HG03521 (cell line): ENCODE measurements around the gene SMAD5.

Experiments
- ATAC-seq: cut with Tn5 transposase; IDR thresholded peaks from one replicate; pipeline ENCODE4 v1.9.1; 2021; ENCODE audit warnings: mild to moderate bottlenecking, moderate library complexity; ENCODE audit not compliant: unreplicated experiment

SMAD5 gene

DNA sequence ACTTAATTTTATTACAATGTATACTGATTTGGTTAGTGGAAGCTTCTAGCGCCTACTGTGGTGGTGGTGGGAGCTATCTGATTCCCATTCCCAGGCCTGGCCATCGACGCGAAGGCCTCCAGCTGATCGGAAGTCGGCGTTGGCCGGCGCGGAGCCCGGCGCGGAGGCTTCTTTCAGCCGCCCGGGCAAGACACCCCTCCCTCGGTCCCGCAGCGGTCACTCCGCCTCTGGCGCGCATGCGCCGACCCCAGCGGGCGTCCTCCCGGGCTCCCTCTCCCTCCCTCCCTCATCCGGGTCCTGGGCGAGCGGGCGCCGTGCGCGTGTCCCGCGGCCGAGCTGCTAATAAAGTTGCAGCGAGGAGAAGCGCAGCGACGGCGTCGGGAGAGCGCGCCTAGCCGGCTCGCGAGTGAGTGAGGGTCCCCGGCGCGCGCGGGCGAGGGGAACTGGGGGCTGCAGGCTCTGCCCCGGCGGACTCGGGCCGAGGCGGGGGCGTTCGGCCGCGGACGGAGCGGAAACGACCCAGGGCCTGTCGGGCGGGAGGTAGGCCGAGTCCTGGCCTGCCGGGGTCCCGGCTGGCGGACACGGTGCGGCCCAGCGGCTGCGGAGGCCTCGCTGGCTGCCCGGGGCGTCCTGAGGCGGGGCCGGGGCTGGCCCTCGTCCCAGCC, at the start of gene SMAD5:
Gene SMAD5 (plus strand): TSS at position 289 of the 665 bp plus-strand sequence. CDS start 20,916 bp downstream, outside the sequence.
- ATAC-seq: peak; percentile 92

DNA sequence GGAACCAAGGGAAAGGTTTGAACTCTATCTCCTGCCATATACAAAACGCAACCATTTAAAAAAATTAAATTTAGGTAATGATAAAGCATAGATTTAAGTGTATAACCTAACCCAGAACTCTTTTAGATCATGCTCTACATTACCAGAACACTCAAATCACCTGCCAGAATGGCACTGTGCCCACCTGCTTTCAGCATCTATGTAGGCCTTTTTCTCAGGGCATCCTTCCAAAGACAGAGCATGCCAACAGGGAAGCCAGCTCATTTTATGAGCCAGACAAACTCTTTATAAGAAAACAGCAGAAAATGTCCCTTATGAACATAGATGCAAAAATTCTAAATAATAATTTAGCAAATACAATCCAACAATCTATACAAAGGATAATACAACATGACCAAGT, 47.9 kb upstream of the SMAD5 start:
- no peak for ATAC-seq

DNA sequence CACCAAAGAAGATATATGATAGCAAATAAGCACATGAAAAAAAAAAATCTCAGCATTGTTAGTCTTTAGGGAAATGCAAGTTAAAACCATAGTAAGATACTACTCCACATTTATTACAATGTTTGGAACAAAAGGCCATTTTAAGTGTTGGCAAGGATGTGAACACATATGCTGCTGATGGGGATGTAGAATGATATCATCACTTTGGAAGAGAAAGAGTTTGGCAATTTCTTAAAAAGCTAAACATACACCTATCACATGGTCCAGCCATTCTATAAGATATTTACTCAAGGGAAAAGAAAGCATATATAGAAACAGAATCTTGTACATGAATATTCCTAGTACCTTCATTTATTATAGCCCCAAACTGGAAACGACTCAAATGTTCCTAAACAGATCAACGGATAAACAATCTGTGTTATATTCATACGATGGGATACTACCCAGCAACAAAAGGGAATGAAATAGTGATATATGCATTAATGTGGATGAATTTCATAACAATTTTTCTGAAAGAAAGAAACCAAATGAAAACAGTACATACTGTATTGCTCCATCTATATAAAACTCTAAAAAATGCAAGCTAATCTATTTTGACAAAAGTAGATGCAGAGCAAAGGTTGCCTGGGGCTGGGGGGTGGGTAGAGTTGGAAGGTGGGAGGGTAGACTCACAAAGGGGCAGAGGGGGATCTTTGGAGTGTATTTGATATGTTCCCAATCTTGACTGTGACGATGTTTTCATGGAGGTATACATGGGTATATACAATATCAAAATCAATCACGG, 45.7 kb upstream of the SMAD5 start:
- ATAC-seq: no peak

- ATAC-seq: no peak
These were observed 44.4 kb upstream of the SMAD5 start for GRCh38 chr5:136087961-136088871.

DNA sequence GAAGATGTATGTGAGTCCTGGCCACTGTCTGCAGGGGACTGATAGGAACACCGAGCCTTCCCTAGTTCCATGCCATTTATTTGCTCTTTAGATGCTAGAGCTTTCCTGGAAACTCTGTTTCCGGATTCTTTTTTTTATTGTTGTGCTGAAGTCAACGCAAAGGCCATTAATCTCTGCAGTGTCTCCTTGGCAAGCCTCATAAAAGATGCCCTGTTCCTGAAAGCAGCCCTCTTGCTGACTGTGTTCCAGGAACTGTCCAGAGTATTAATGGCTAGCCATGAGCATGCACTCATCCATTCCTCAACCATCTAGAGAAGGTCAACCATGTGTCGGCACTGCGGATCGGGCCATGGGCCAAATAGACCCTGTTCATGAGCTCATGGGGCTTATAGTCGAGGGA, 42.9 kb upstream of the SMAD5 start:
- no peak for ATAC-seq

DNA sequence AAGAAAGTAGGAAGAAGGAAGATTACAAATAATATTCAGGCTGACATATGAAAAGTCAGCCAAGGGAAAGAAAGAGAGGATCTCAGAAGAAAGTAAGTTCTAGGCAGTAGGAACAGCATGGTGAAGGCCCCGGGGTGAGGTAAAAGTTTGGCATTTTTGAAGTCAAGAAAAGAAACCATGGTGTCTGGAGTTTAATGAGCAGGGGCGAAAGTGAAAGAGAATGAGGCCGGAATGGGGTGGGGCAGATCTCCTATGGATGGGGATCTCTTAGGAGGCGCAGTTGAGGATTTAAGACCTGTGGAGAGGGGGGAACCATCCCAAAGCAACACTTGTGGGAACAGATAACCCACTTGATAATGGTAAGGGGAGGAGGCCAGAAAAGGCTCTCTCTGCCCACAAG, 42.3 kb upstream of the SMAD5 start:
- no peak for ATAC-seq

DNA sequence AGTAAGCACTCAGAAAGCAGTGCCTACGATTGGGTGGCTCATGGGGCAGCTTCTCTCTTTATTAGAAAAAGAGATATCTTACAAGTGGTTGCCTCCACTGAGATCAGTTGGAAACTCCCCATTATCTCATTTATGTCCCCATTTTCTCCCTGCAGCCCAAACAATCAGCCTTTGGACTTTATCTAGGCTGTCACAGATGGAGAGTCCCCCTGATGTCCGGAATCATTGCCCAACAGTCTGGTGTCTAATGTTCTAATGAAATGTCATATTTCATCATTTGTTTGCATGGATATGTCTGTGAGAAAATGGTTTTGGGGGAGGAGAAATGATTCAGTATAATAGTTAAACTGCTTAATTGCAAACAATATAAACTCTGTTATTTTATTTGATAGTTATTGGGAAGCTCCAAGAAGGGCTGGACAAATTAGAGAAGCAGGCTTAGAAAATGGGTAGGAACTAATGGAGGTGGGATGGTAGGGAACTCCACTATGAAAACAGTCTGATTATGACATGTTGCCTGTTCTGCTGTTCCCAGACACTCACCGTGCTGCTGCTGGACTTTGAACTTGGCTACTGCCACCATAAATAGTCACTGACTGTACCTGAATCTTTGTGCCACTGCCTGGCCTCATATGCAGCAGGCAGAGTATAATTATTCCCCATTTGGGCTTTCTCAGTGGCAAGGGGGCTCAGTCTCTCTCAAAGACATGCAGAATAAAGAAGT, 38.3 kb upstream of the SMAD5 start:
- no peak for ATAC-seq

GRCh38 chr5:136094913-136095641, 37.6 kb upstream of the SMAD5 start:
- ATAC-seq: no peak

GRCh38 chr5:136098176-136098575, 34.5 kb upstream of the SMAD5 start:
- ATAC-seq: no peak

DNA sequence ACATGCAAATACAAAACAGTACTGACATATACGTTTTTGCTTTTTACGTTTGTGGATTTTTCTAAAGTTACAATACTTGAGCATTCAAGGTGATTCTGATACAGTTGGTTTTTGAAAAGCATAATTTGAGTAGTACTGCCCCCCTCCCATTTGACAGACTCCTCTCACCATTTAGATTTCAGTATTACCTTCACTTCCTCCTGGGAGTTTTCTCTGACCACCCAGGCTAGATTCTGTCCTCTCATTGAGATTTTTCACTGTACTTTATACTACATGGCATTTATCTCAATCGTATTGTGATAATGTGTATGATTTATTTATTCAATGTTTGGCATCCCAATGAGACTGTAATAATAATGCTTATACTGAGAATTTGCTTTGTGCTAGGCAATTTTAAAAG, 32.8 kb upstream of the SMAD5 start:
- no peak for ATAC-seq

DNA sequence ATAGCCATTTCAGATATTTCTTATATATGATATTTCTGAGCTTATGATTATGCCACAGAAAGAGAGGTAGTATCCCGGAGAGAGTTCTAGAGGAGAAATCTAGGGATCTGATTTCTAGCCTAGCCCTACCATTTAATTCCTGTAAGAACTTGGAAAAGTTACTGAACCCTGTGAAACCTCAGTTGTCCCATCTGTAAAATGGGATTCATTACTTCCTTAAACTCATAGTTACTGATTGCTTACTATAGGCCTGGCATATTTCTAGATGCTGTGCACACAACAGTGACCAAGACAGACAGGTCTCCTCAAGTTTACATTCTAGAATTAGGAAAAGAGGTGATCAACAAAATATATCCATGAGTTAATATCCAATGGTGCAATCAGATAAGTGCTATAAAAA, 30.8 kb upstream of the SMAD5 start:
- no peak for ATAC-seq

DNA sequence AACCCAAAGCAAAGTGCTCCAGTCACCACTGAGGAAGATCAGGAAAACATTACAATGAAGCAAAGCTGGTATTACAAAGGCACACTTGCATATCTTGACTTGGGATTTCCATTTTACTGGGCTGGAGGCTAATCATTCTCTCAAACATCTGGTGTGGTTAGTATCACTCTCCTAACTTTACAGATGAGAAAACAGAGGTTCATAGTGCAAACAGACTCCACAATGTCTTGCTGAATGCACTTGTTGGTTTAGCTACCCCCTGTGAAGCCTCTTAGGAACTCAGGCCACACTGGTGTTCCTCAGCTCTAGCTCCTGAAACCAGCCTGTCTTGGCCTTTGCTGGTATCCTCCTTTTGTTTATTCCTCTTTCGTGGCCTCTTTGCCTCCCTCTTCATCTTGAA, 29.5 kb upstream of the SMAD5 start:
- peak; percentile 61 for ATAC-seq

DNA sequence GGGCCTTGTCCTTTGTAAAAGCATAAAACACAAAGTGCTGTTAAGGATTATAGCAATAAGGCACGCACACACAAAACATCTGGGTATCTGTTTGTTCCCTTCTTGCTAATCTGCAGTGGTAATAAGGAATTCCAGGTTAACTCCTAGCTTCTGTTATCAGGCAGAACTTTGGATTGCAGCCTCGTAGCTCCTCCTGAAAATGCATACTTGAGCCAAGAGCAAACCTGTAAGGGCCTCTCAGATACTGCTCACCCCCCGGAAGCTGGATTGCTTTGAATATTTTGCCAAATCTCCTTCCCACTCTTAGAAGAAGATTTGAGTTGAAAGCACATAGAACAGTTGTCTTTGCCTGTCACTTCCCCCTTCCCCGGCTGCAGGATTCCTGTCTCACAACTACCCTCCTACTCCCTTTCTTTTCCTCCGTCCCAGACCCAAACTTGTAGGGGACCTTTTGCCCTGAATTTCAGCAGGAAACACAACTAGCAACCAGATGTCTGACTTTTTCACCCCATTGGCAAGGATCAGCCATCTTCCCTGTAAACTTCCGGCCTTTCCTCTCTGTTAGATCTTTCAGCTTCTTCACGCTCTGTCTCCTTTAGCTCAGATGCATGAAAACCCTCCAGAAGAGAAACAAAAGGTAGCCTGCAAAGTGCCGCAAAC, 28.2 kb upstream of the SMAD5 start:
- no peak for ATAC-seq

- ATAC-seq: no peak
These were observed 26.2 kb upstream of the SMAD5 start for GRCh38 chr5:136106351-136107031.

- ATAC-seq: no peak
These were observed 24.4 kb upstream of the SMAD5 start for GRCh38 chr5:136108180-136108611.

DNA sequence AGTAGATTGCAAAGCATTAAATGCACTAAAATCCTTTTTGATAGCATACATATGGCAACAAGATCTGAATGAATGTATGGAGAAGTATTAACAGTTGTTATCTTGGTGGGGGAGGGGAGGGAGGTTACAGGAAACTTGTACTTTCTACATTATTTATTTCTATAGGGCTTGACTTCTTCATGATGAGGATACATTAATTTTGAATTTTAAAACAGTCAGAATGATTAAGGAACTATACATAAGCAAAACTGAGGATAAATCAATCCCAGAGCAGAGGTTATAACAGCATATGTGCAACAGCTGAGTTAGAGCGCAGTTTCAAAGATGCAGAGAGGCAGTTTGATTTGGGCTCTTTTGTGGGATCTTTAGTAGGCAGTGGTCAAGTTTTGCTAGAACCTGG, 23.9 kb upstream of the SMAD5 start:
- no peak for ATAC-seq

DNA sequence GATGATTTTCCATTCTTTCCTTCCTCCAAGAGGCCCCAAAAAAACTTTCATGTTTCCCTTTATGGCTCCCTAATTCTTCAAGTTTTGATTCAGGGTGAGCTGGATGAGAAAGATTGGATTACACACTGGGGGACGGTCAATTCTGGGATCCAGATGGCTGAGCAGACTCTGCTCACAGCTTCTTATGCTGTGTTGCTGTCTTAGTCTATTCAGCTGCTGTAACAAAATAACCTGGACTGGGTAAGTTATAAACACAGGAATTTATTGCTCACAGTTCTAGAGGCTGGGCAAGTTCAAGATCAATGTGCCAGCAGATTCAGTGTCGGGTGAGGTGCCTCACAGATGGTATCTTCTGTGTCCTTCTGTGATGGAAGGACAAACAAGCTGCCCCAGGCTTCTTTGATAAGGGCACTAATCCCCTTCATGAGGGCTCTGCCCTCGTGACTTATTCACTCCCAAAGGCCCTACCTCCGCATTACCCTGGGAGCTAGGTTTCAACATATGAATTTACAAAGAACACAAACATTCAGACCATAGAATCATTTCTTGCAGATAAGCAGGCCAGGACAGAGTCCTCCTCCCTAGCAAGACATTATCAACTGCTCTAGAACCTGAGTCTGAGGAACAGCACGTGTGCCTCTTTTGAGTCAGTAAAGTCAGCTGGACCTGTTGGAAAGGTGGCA, 23.1 kb upstream of the SMAD5 start:
- ATAC-seq: no peak

DNA sequence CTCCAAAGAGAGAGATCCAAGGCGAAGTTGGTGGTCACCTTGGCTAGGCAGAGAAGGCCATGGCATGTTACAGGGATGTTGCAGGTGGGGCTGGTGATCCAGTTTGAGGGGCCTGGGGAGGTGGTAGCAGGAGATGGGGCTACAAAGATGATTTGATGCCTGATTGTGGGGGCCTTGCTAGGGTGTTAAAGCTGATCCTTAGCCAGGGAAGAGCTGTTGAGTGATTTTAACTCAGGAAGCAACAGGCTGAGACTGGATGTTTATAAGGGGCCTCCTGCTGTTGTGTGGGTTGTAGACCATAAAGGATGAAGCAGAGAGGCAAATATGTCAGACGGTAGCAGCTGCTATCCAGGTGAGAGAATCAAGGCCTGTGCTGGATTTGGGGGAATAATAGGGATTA, 19.0 kb upstream of the SMAD5 start:
- ATAC-seq: no peak
